CD4-positive, alpha-beta T cell treated with Interferon gamma for 1 hour (primary cell): ENCODE data around the gene NTHL1.
"Not testable (repeated sequence)": the region's sequence is repeated elsewhere in the genome, so short reads cannot be mapped to it uniquely, and the experiment has no call there.

Source experiments
- DNase-seq: peaks from one replicate; pipeline ENCODE4 v3.0.0-alpha.2; 2020

NTHL1 gene

DNA sequence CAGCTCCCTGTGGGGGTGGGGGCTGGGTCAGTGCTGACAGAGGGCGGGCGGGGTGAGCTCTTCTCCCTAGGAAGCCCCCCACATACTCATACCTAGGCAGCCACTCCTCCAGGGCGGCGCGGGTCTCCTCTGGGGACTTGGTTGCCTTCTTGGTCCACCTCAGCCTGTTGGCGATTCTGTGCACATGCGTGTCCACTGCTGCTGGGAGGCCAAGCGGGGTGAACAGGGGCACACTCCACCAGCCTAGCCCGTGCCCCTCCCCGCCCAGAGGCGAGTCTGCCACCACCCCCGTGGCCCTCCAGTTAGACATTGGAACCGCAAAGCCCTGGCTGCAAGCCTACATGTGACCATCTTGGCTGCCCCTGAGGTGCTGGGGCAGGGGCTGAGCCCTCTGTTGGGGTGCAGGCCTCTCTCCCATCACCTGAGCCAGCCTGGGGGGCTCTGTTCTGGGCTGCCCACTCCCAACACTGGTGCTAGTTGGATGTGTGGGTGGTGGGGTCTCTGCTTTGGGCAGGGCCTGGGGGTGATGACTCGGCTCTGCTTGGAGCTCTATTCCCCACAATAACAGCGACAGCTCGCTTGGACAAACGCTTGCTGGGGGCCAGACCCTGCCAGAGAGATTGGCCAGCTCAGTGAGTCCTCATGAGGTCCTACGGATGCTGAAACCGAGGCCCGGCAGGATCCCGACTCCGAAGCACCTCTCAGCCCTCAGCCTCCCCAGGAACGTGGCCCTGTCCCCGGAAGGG is 7.4 kb downstream of the NTHL1 start:
- DNase-seq, result no peak

- no peak for DNase-seq
These were observed 8.2 kb downstream of the NTHL1 start for GRCh38 chr16:2039274-2040031.

DNA sequence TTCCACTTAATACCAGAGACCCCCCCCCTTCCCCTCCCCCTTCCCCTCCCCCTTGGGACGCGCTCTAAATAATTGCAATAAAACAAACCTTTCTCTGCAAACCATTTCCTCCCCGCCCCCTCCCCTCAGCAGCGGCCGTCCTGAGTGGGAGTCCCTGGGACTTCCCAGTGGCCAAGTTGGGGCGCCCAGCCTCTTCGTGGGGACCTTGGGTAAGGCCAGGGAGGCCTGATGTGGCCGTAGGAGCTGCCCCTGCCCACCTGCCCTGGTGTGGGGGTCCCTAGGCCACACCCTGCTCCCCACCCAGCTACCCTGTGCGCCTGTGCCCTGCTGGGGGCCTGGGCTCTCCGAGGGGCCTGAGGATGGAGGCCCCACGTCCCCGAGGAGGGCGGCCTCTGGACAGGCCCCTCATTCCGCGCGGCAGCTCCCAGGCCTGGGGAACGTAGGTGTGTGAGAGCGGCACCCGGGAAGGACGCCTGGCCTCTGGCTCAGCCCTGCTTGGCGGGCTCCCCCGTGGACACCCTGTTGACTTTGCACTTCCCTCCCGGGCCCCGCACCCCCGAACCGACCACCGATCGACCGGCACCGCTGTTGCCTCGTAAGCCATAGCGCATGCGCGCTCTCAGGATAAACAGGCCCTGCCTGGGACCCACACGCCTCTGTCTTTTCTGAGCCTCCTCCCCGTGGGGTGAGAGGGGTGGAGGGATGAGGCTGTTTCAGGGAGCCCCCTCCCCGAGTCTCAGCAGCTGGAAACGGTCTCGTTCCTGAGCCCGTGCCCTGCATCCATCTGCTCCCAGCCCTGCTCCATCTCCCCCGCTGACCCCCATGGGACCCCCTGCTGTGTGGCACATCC is 9.0 kb downstream of the NTHL1 start:
- DNase-seq, result no peak

- no peak for DNase-seq
These were observed 9.8 kb downstream of the NTHL1 start for GRCh38 chr16:2037647-2038381.

- no peak for DNase-seq
These were observed 10.5 kb downstream of the NTHL1 start for GRCh38 chr16:2037115-2037514.

- DNase-seq, result no peak
These were observed 11.3 kb downstream of the NTHL1 start for GRCh38 chr16:2036200-2036966.

DNA sequence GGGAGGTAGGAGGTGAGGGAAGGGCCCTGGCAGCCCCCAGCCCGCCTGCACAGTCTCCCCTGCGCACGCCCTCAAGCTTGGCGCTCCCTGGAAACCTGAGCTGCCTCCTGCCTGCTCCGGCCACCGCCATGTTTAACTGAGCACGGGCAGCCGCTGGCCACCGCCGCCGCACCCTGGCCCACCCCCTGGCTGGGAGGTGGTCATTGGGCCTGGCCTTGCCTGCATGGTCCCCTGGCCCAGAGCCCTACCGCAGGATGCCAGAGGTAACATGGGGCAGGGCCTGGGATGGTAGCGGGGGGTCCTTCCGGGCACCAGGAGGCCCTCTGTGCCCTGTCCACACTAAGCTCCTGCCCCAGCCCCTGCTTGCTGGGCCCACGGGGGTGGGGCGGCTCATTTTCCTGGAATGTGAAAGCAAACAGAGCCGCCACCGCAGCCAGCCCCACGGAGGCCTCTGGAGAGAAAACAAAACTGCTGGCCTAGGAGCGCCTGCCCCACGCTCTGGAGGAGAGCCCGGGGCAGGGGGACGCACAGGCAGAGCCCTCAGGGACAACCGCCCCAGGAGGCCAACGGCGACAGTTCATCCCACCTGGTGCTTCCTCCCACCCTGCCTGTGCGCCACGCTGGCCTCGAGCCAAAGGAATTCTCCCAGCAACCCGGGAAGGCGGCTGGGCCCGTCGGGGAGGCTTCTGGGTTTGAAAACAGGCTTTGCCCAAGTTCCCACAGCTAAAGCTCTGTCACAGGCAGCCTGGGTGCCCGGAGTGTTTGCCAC is 12.0 kb downstream of the NTHL1 start:
- no peak for DNase-seq

DNA sequence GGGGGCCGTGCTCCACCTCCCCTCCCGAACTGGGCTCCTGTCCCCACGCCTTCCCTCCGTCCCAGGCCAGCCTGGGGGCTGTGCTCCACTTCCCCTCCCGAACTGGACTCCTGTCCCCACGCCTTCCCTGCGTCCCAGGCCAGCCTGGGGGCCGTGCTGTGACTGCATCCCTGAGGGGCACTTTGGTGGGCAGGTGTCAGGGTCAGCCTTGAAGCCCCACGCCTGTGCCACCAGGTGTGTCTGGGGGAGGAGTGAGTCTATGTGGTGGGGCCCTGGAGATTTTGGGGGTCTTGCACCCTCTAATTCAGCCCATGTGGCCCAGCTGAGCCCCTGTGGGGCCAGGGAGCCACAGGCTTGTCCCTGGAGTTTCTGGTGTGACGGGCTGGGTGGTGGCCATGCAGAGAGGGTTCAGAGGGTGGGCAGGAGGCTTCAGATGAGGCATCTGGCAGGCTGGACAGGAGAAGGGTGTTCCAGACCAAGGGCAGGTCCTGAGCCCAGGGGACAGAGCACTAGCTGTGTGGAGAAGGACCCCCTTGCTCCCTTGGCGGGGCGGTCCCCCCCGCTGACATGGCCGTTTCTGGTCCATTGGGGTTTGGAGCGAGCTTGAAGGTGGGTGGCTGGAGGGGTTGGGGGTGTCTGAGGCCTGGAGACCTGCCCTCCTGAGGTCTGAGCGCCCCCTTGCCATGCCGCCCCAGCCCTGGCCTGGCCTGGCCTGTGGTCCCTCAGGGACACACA is 12.8 kb downstream of the NTHL1 start:
- DNase-seq, result no peak

DNA sequence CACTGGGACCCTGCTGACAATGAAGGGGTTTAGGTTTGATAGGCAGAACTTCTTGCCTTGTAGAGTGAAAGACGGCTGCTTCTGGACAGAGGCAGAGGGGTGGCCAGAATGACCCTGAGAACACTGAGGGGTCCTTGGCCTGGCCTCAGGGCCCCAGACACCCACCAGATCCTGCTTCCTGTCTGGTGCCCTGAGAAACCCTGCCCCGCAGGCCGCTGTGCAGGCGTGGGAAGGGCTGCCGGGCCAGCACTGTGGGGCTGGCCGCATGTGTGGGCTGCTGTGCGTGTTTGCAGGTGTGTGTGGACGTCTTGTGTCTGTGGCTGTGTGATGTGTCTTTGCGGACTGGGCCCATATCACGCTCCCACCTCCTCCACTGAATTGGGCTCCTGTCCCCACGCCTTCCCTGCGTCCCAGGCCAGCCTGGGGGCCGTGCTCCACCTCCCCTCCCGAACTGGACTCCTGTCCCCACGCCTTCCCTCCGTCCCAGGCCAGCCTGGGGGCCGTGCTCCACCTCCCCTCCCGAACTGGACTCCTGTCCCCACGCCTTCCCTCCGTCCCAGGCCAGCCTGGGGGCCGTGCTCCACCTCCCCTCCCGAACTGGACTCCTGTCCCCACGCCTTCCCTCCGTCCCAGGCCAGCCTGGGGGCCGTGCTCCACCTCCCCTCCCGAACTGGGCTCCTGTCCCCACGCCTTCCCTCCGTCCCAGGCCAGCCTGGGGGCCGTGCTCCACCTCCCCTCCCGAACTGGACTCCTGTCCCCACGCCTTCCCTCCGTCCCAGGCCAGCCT is 13.5 kb downstream of the NTHL1 start:
- DNase-seq, result not testable (repeated sequence)

GRCh38 chr16:2033057-2033908 is 14.4 kb downstream of the NTHL1 start:
- no peak for DNase-seq

- no peak for DNase-seq
These were observed 15.2 kb downstream of the NTHL1 start for GRCh38 chr16:2032285-2033056.

- no peak for DNase-seq
These were observed 16.5 kb downstream of the NTHL1 start for GRCh38 chr16:2031081-2031577.

GRCh38 chr16:2030036-2030435 is 17.6 kb downstream of the NTHL1 start:
- DNase-seq, result no peak

DNA sequence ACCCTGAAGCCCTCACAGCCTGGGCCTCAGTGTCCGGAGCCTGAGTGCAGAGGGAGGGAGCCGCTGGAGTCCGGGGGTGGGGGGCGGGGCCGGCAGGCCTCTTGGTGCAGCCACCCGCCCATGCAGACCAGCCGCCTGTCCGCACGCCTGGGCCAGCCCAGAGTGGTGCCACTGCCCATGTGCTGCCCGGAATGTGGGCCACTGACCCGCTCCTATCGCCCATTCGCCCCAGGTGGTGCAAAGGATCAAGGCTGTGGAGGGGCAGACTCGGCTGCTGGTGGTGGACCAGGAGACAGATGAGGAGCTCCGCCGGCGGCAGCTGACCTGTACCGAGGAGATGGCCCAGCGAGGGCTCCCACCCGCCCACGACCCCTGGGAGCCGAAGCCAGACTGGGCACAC is 18.3 kb downstream of the NTHL1 start:
- DNase-seq, result no peak

DNA sequence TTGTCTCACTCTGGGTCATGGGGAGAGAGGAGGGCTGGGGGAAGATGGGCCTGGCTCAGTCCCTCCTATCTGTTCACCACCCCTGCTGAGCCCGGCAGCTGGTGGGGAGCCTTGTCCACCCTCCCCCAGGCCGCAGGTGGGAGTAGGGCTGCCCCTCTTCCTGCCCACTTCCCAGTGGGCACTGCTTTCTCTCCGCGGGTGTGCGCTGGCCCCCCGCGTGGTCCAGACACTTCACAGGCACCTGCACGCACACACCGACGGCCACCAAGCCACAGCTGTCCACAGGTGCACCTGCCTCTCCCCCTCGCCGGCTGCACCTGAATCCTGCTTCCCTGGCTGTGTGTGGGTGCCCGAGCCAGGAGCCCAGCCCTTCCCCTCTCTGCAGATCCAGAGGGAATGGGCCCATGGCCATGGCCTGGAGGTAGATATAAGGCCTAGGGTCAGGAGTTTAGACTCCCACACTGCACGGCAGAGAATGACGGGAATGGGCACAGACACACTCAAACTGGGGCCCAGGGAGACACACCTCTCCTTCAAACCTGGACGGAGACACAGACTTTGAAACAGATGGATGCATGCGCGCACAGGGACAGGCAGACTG is 18.9 kb downstream of the NTHL1 start:
- no peak for DNase-seq

DNA sequence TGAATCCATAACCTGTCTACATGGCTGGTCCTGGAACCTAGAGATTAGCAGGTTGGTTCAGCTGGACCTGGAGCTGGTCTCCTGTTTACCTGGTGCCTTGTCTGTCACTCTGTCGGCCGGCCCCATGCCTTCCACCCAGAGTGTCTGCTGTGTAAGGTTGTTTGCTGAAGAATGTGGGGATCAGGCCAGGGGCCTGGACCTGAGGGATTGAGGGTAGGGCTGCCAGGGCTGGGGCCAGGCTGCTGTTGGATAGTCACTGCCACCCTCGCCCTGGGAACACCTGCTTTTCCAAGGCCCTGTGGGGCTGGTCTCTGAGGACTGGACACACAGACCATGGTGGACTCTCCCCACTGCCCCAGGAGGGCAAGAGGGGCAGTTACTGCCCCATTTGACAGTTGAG is 19.5 kb downstream of the NTHL1 start:
- no peak for DNase-seq
